DND-41 (cell line): ENCODE data around the gene SLC35A5.

ENCODE experiments used
- ATAC-seq: fragments of 200-7000 bp; cut with Tn5 transposase; 3 replicates; pipeline ENCODE4 v1.9.1; 2021; ENCODE audit warnings: low read depth; ENCODE audit not compliant: insufficient read depth
- DNase-seq: peaks from one replicate; pipeline ENCODE4 v3.0.0-alpha.2; 2020
- H2AFZ ChIP-seq: 2 replicates; pipeline ENCODE4 v1.6.0; 2012; ENCODE audit warnings: low read depth, low read length
- H3K27ac ChIP-seq: 2 replicates; pipeline ENCODE4 v1.5.1; 2012; ENCODE audit warnings: low read length, inconsistent platforms
- H3K27me3 ChIP-seq: fragments of 200-600 bp; sonication (generic); 2 replicates; pipeline ENCODE4 v1.6.0; 2012; ENCODE audit warnings: low read length, mild to moderate bottlenecking, inconsistent platforms; ENCODE audit not compliant: insufficient read depth, poor library complexity
- H3K36me3 ChIP-seq: 2 replicates; pipeline ENCODE4 v1.5.1; 2012; ENCODE audit warnings: low read length, inconsistent platforms; ENCODE audit not compliant: insufficient read depth
- H3K4me1 ChIP-seq: 2 replicates; pipeline ENCODE4 v1.5.1; 2012; ENCODE audit warnings: mild to moderate bottlenecking, low read length; ENCODE audit not compliant: insufficient read depth
- H3K4me2 ChIP-seq: 2 replicates; pipeline ENCODE4 v1.6.0; 2012; ENCODE audit warnings: mild to moderate bottlenecking, moderate library complexity, low read length, inconsistent platforms; ENCODE audit not compliant: insufficient read depth
- H3K4me3 ChIP-seq, 2 experiments: fragments of 200-600 bp in 1 of 2; shearing (Covaris generic) in 1 of 2; 2 replicates each; pipeline ENCODE4 v1.5.1; 2012 to 2016; ENCODE audit warnings: inconsistent platforms in 2 of 2, low read length in 2 of 2, mild to moderate bottlenecking in 2 of 2, low read depth in 1 of 2, moderate library complexity in 1 of 2
- H3K79me2 ChIP-seq: 2 replicates; pipeline ENCODE4 v1.6.0; 2012; ENCODE audit warnings: low read length, inconsistent platforms; ENCODE audit not compliant: insufficient read depth
- H3K9ac ChIP-seq: 2 replicates; pipeline ENCODE4 v1.6.0; 2012; ENCODE audit warnings: low read depth, mild to moderate bottlenecking, inconsistent platforms, low read length, moderate library complexity
- H3K9me3 ChIP-seq: 2 replicates; pipeline ENCODE4 v1.5.1; 2012; ENCODE audit warnings: low read length, moderate library complexity, mild to moderate bottlenecking, inconsistent platforms; ENCODE audit not compliant: insufficient read depth, severe bottlenecking
- H4K20me1 ChIP-seq: 2 replicates; pipeline ENCODE4 v1.6.0; 2012; ENCODE audit warnings: low read length; ENCODE audit not compliant: insufficient read depth
- CTCF ChIP-seq: IDR thresholded peaks from 2 replicates; pipeline ENCODE4 v1.5.1; 2012; ENCODE audit warnings: borderline replicate concordance, low read length, moderate library complexity, mild to moderate bottlenecking; ENCODE audit not compliant: poor library complexity, severe bottlenecking; ENCODE audit errors: extremely low read depth
- EZH2 ChIP-seq: IDR thresholded peaks from 3 replicates; pipeline ENCODE4 v1.6.1; 2012; ENCODE audit warnings: borderline replicate concordance, low read depth, mild to moderate bottlenecking, moderate library complexity, low read length, inconsistent platforms; ENCODE audit not compliant: severe bottlenecking

The SLC35A5 gene

GRCh38 chr3:112627419-112627818, 65.6 kb downstream of the SLC35A5 start:
- no peak overlapping the region for H3K4me2 ChIP-seq
- no peak overlapping the region for H3K9ac ChIP-seq
- no peaks in the 10 kb centered on the region for H3K79me2 ChIP-seq
- no peak overlapping the region for H3K27ac ChIP-seq
- peaks cover 3% of the 10 kb centered on the region for H3K27me3 ChIP-seq
- H4K20me1 ChIP-seq: no peaks in the 10 kb centered on the region
- no peak overlapping the region for H3K4me3 ChIP-seq
- DNase-seq (no peak), ATAC-seq (no peak)
- no peaks in the 10 kb centered on the region for H3K4me1 ChIP-seq
- H3K36me3 ChIP-seq: no peaks in the 10 kb centered on the region
- TF ChIP-seq CTCF (no peak), EZH2 (no peak)
- no peak overlapping the region for H2AFZ ChIP-seq
- no peaks in the 10 kb centered on the region for H3K9me3 ChIP-seq

GRCh38 chr3:112627919-112628466, 66.1 kb downstream of the SLC35A5 start:
- Histone ChIP-seq H4K20me1 (no peaks in the 10 kb centered on the region), H3K4me3 (no peak overlapping the region), H3K27ac (no peak overlapping the region), H3K79me2 (no peaks in the 10 kb centered on the region), H3K9me3 (no peaks in the 10 kb centered on the region), H3K36me3 (no peaks in the 10 kb centered on the region), H3K4me2 (no peak overlapping the region), H3K27me3 (peaks cover 6% of the 10 kb centered on the region), H3K4me1 (no peaks in the 10 kb centered on the region), H3K9ac (no peak overlapping the region), H2AFZ (no peak overlapping the region)
- DNase-seq (no peak), ATAC-seq (no peak)
- TF ChIP-seq CTCF (no peak), EZH2 (no peak)

DNA sequence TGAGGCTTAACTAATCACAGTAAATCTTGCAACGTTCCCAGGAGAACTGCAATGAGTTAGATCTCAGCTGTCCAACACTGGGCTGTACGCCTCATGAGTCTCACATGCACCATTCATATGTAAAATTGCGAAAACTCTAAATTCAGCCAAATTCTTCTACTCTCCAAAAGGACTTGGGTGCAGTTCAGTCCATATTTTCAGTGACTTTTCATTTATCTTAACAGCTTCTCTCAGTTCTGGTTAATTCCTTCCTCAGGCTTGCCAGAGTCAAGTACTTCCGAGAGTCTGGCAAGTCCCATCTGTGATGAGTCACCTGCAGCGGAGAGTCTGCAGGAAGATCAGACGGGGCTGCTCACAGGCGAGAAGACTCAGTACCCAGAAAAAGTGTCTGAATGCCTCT, 67.6 kb downstream of the SLC35A5 start:
- H2AFZ ChIP-seq: no peak overlapping the region
- H3K4me2 ChIP-seq: no peak overlapping the region

More for the DNA sequence above, 67.6 kb downstream of the SLC35A5 start:
- ATAC-seq (no peak), DNase-seq (no peak)
- Histone ChIP-seq H3K27me3 (peaks cover 6% of the 10 kb centered on the region), H3K36me3 (no peaks in the 10 kb centered on the region), H3K4me1 (no peaks in the 10 kb centered on the region), H3K4me3 (no peak overlapping the region), H3K79me2 (no peaks in the 10 kb centered on the region), H3K9ac (no peak overlapping the region), H3K9me3 (no peaks in the 10 kb centered on the region), H4K20me1 (no peaks in the 10 kb centered on the region), H3K27ac (no peak overlapping the region)
- TF ChIP-seq CTCF: no peak
- no peak for TF ChIP-seq EZH2
